ENCODE data around the gene TTN.

DNA sequence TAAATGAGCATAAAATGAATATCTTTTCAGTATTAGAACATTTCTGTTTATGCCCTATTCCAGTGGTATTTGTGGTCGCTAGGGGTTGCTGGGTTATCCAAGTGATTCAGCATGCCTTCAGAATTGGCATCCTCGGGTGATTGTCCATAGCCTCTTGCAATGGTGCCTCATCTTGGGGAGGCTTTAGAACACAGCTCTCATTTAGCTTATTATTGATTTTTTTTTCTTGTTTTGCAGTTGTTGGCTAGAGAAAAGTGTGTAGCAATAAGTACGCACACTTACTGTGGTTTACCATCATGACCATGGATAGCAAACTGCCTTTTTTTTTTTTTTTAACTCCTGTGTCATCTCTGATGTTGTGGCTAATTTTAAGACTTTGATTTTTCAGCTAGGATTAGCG lies 293.3 kb downstream of the TTN start:
- no peak for TF ChIP-seq CTCF (IDR thresholded peaks at IDR 0.05)
- no peak for TF ChIP-seq POLR2A (IDR thresholded peaks at IDR 0.05)
